HL-60 (cell line): ENCODE results near the gene PGGT1B.
A peak's percentile ranks its signal among the peaks of the same experiment; 100 is the strongest.

Experiments used
- DNase-seq, 2 experiments: peaks; one replicate each; pipeline ENCODE4 v3.0.0-alpha.2; 2010 to 2020; ENCODE audit warnings: low read depth in 1 of 2, low spot score in 1 of 2
- H3K27ac ChIP-seq: fragments of 250-450 bp; sonication (Bioruptor Pico); replicated peaks from 2 replicates; pipeline ENCODE4 v1.5.1; 2020; ENCODE audit warnings: mild to moderate bottlenecking, moderate library complexity
- H3K27me3 ChIP-seq: fragments of 250-450 bp; sonication (Bioruptor Pico); 2 replicates; pipeline ENCODE4 v1.5.1; 2021; ENCODE audit warnings: mild to moderate bottlenecking, moderate library complexity; ENCODE audit not compliant: insufficient read depth, poor library complexity, severe bottlenecking
- H3K4me3 ChIP-seq: replicated peaks from 2 replicates; pipeline ENCODE4 v1.5.1; 2011; ENCODE audit warnings: mild to moderate bottlenecking, control low read depth, low read length; ENCODE audit not compliant: insufficient read depth
- GABPA ChIP-seq: IDR thresholded peaks from 2 replicates; pipeline ENCODE4 v1.6.1; 2012; ENCODE audit warnings: low read depth
- POLR2AphosphoS5 ChIP-seq: IDR thresholded peaks from 2 replicates; pipeline ENCODE4 v1.6.1; 2012; ENCODE audit warnings: low read depth
- SPI1 ChIP-seq: IDR thresholded peaks from 2 replicates; pipeline ENCODE4 v1.6.1; 2012; ENCODE audit warnings: low read depth, mild to moderate bottlenecking, borderline replicate concordance
- TF ChIP-seq, protein P1 (sequence below): IDR thresholded peaks from 2 replicates; pipeline ENCODE4 v1.6.1; 2012; ENCODE audit warnings: low read depth; ENCODE audit not compliant: insufficient replicate concordance
- TF ChIP-seq, protein P2 (sequence below): IDR thresholded peaks from one replicate; pipeline ENCODE4 v1.5.1; 2011; ENCODE audit warnings: low read length, control low read depth, inconsistent platforms; ENCODE audit not compliant: insufficient read depth

PGGT1B gene

DNA sequence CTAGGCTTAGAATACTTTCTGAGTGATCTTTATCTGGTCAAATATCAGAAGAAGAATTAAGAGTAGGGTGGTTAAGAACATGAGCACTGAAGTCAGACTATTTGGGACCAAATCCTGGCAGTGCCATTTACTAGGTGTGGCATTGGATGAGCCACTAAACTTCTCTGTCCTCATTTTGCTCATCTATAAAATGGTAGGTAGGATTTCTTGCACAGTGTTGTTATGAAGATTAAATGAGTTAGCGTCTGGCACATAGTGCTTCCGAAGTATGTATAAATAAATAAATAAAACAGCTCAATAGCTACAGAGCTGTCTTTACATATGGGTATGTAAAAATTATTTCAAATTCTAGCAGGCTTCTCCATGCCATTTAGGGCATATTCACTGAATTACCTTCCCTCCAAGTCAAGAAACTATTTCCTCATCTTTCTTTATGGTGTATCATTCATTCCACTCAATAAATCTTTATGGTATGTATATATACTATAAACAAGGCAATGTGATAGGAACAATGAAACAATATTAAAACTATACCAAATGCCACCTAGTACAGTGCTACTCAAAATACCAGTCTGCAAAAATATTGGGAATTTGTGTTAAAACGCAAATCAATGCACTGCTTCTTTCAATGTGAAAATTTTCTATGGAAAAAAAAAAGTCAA lies 9.8 kb upstream of the PGGT1B start:
- H3K27me3 ChIP-seq, result no peaks in the 10 kb centered on the region
- H3K4me3 ChIP-seq, result no peak overlapping the region
- H3K27ac ChIP-seq, result no peak overlapping the region; the same call in 1 of the 2 replicates
- TF ChIP-seq, protein P1, sequence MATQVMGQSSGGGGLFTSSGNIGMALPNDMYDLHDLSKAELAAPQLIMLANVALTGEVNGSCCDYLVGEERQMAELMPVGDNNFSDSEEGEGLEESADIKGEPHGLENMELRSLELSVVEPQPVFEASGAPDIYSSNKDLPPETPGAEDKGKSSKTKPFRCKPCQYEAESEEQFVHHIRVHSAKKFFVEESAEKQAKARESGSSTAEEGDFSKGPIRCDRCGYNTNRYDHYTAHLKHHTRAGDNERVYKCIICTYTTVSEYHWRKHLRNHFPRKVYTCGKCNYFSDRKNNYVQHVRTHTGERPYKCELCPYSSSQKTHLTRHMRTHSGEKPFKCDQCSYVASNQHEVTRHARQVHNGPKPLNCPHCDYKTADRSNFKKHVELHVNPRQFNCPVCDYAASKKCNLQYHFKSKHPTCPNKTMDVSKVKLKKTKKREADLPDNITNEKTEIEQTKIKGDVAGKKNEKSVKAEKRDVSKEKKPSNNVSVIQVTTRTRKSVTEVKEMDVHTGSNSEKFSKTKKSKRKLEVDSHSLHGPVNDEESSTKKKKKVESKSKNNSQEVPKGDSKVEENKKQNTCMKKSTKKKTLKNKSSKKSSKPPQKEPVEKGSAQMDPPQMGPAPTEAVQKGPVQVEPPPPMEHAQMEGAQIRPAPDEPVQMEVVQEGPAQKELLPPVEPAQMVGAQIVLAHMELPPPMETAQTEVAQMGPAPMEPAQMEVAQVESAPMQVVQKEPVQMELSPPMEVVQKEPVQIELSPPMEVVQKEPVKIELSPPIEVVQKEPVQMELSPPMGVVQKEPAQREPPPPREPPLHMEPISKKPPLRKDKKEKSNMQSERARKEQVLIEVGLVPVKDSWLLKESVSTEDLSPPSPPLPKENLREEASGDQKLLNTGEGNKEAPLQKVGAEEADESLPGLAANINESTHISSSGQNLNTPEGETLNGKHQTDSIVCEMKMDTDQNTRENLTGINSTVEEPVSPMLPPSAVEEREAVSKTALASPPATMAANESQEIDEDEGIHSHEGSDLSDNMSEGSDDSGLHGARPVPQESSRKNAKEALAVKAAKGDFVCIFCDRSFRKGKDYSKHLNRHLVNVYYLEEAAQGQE, result no peak
- TF ChIP-seq SPI1, result no peak
- TF ChIP-seq, protein P2, sequence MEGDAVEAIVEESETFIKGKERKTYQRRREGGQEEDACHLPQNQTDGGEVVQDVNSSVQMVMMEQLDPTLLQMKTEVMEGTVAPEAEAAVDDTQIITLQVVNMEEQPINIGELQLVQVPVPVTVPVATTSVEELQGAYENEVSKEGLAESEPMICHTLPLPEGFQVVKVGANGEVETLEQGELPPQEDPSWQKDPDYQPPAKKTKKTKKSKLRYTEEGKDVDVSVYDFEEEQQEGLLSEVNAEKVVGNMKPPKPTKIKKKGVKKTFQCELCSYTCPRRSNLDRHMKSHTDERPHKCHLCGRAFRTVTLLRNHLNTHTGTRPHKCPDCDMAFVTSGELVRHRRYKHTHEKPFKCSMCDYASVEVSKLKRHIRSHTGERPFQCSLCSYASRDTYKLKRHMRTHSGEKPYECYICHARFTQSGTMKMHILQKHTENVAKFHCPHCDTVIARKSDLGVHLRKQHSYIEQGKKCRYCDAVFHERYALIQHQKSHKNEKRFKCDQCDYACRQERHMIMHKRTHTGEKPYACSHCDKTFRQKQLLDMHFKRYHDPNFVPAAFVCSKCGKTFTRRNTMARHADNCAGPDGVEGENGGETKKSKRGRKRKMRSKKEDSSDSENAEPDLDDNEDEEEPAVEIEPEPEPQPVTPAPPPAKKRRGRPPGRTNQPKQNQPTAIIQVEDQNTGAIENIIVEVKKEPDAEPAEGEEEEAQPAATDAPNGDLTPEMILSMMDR, result no peak
- TF ChIP-seq GABPA, result no peak
- no peak for TF ChIP-seq POLR2AphosphoS5
- no peak for DNase-seq

DNA sequence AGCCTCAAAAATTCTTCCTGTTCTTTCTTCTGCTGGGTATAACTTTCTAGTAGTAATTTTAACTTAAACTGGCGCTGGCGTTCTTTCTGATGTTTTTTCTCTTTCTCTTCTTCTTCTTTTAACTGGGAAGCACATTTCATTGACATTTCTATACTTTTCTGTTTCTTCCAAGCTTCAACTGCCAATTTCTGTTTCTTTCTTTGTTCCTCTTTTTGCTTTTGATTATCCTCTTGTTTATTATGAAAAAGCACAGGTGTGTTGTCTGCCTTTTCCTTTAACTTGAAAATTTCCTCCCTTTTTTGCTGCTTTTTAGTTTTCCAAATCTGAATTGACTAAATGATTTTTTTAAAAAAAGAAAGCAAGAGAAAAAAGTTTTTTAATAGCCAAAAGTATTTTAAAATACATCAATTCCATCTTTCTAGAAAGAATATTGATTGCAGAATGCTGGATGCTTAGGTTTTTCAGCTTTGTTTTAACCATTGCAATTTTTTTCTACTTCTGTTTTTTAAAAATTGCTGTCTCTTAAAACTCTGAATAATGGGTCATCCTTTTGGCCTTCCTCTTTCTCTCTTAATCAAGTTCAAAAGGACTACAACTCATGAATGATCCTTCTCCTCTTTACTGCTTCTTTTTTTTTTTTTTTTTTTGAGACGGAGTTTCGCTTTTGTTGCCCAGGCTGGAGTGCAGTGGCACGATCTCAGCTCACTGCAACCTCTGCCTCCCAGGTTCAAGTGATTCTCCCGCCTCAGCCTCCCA lies 8.8 kb upstream of the PGGT1B start:
- Histone ChIP-seq H3K27ac (peak overlapping the region; percentile 38), H3K27me3 (no peaks in the 10 kb centered on the region), H3K4me3 (no peak overlapping the region)
- TF ChIP-seq POLR2AphosphoS5 (no peak), SPI1 (peak; percentile 31; the same call in 1 of the 2 replicates)
- no peak for DNase-seq

DNA sequence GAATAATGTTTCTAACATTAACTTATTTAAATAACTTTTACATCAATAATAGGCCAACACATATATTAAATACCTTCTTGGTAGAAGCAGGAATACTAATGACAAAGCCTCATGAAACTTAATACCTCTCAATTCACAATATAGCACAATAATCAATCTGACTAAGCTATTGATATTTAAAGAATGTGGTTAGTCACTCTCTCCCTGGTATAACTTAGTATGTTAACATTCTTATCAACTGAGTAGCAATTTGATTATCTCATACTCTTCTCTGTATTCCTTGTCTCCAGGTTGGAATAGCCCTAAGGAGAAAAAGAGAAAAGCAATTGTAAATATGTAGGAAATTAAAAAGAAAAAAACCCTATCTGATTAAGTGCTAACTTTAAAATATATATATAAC lies 4.9 kb upstream of the PGGT1B start:
- DNase-seq, result no peak
- Histone ChIP-seq H3K27me3 (no peaks in the 10 kb centered on the region), H3K4me3 (no peak overlapping the region), H3K27ac (no peak overlapping the region)
- TF ChIP-seq GABPA (no peak), SPI1 (no peak), POLR2AphosphoS5 (no peak)
- TF ChIP-seq, protein P1, result no peak
- TF ChIP-seq, protein P2, result no peak

DNA sequence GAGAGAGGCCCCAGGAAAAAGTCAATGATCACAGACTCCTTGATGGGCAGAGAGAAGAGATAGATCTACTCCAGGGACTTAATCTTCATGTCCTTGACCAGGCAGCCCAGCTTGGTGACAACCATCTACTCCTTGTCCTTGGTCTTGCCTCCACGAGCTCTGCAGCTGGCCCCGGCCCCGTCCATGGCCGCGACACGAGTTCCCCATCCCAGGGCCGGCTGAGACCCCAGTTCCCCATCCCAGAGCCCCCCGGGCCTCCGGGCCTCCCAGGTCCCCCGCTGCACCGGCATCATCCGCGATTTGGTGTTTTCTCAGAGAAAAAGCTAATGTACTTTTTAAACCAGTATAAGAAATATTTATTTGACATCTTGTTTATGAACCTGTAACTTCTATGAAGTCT lies 2.5 kb upstream of the PGGT1B start:
- Histone ChIP-seq H3K4me3 (no peak overlapping the region), H3K27ac (no peak overlapping the region), H3K27me3 (no peaks in the 10 kb centered on the region)
- TF ChIP-seq GABPA, result no peak
- TF ChIP-seq, protein P2, result no peak
- no peak for TF ChIP-seq SPI1
- TF ChIP-seq, protein P1, result no peak
- no peak for TF ChIP-seq POLR2AphosphoS5
- DNase-seq, result no peak
